Measurements from ENCODE around the gene SLC35A5. TPM values are rescaled to one million over a fixed set of nuclear protein-coding genes. Genes with fewer than 3 reads are reported as not detected.

Gene SLC35A5
- total RNA-seq, 1 experiment from 2014 or later: 21.4 TPM

DNA sequence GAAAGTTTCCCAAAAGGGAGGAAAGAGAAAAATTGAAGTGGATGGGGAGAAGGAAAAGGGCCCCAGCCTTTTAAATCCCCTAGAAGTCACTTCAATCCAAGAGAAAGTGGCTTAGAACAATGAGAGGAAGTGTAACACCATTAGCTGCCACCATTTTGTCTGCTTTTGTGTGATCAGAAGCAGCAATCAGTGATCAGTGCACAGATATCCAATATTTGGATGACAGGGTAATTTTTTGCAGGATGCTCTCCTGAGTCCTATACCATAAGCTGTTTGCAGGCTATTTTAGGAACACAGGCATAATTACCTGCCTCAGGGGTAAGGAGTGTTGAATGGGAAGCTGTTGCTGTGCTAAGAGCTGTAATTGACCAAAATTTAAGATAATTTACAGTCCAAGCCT lies 31.4 kb downstream of the SLC35A5 start:
- ATAC-seq: no peak
- H3K27ac ChIP-seq (ENCODE audit: low read depth, low read length): no peak overlapping the region
- H3K36me3 ChIP-seq (ENCODE audit: control insufficient read depth in 1 of 2, insufficient read depth in 2 of 2, low read length in 2 of 2): no peaks in the 10 kb centered on the region
- no peaks in the 10 kb centered on the region for H3K27me3 ChIP-seq (ENCODE audit: insufficient read depth, low read length)
- ChIA-PET CTCF (interaction anchor here (0.9 to 1.4 kb wide), 2 partner anchors 10 to 11 kb away, joined by 3 read pairs; no protein-coding TSS in a partner anchor), RAD21 (ENCODE audit: low non-redundant PET in 1 of 2, low total read pairs in 2 of 2, uncharacterized antibody in 2 of 2, unreplicated experiment in 2 of 2) (no interaction called here), POLR2A (no interaction called here)
- H3K4me2 ChIP-seq (ENCODE audit: low read length): no peak overlapping the region
- TF ChIP-seq CEBPB (IDR thresholded peaks at IDR 0.05; ENCODE audit: low read depth) (no peak), TCF7L2 (IDR thresholded peaks at IDR 0.05; ENCODE audit: borderline replicate concordance, extremely low read depth, insufficient read depth, insufficient read length) (no peak)
- H3K9me2 ChIP-seq (ENCODE audit: insufficient read depth): no peaks in the 10 kb centered on the region
- no peaks in the 10 kb centered on the region for H3K9me3 ChIP-seq (ENCODE audit: control insufficient read depth in 1 of 2, insufficient read depth in 1 of 2, low read depth in 1 of 2, low read length in 2 of 2)
- no peak overlapping the region for H2AFZ ChIP-seq (ENCODE audit: low read depth, low read length, poor library complexity, severe bottlenecking)
- BruUV-seq (replicated peaks): no TSS peak
- no peak overlapping the region for H3K9ac ChIP-seq (ENCODE audit: low read length)
- no peak overlapping the region for H3K4me3 ChIP-seq (replicated peaks in 1 of 2; ENCODE audit: low read depth in 1 of 2, low read length in 2 of 2)
- no peaks in the 10 kb centered on the region for H3K79me2 ChIP-seq (ENCODE audit: insufficient read depth, low read length)
- DNase-seq (ENCODE audit: low read depth, low spot score): no peak
- H4K20me1 ChIP-seq (ENCODE audit: insufficient read depth): no peaks in the 10 kb centered on the region
- no peaks in the 10 kb centered on the region for H3K4me1 ChIP-seq (ENCODE audit: control insufficient read depth in 1 of 2, insufficient read depth in 2 of 2, low read length in 2 of 2)
- intact Hi-C loops (cut with micrococcal nuclease): no loop called here

DNA sequence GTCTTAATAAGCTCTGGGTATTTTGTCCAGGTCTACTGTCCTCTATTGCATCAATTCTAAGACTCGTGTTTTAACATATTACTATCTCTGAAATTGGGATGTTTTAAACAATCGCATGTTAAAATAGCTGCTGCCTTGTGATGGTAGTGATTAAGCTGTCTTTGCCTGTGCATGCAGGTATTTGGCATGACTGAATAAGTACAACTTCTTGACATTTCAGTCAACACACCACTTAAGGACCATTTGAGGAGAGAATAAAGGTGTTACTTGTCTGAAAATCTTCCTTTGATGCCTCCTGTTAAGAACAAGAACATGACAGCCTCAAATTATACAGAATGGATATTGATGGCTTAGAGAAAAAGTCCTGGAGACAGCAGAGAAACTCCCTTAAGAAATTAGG lies 33.0 kb downstream of the SLC35A5 start:
- ATAC-seq (no peak), DNase-seq (ENCODE audit: low read depth, low spot score) (no peak)
- no peak overlapping the region for H3K27ac ChIP-seq (ENCODE audit: low read depth, low read length)
- H4K20me1 ChIP-seq (ENCODE audit: insufficient read depth): no peaks in the 10 kb centered on the region
- intact Hi-C loops (cut with micrococcal nuclease): no loop called here
- H3K4me2 ChIP-seq (ENCODE audit: low read length): no peak overlapping the region
- no peaks in the 10 kb centered on the region for H3K27me3 ChIP-seq (ENCODE audit: insufficient read depth, low read length)
- ChIA-PET POLR2A (no interaction called here), CTCF (interaction anchor here (1.0 kb wide), 1 partner anchor 10 kb away, joined by 3 read pairs; no protein-coding TSS in a partner anchor), RAD21 (ENCODE audit: low non-redundant PET in 1 of 2, low total read pairs in 2 of 2, uncharacterized antibody in 2 of 2, unreplicated experiment in 2 of 2) (no interaction called here)
- H3K4me1 ChIP-seq (ENCODE audit: control insufficient read depth in 1 of 2, insufficient read depth in 2 of 2, low read length in 2 of 2): no peaks in the 10 kb centered on the region
- H3K9ac ChIP-seq (ENCODE audit: low read length): no peak overlapping the region
- H3K79me2 ChIP-seq (ENCODE audit: insufficient read depth, low read length): no peaks in the 10 kb centered on the region
- no peak overlapping the region for H3K4me3 ChIP-seq (replicated peaks in 1 of 2; ENCODE audit: low read depth in 1 of 2, low read length in 2 of 2)
- no peaks in the 10 kb centered on the region for H3K36me3 ChIP-seq (ENCODE audit: control insufficient read depth in 1 of 2, insufficient read depth in 2 of 2, low read length in 2 of 2)
- BruUV-seq (replicated peaks): no TSS peak
- H3K9me3 ChIP-seq (ENCODE audit: control insufficient read depth in 1 of 2, insufficient read depth in 1 of 2, low read depth in 1 of 2, low read length in 2 of 2): no peaks in the 10 kb centered on the region
- no peaks in the 10 kb centered on the region for H3K9me2 ChIP-seq (ENCODE audit: insufficient read depth)
- TF ChIP-seq, protein P1, sequence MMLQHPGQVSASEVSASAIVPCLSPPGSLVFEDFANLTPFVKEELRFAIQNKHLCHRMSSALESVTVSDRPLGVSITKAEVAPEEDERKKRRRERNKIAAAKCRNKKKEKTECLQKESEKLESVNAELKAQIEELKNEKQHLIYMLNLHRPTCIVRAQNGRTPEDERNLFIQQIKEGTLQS (IDR thresholded peaks at IDR 0.05): no peak
- no peak for TF ChIP-seq RAD21 (IDR thresholded peaks at IDR 0.05; ENCODE audit: low read depth)
- H2AFZ ChIP-seq (ENCODE audit: low read depth, low read length, poor library complexity, severe bottlenecking): no peak overlapping the region
